GM12878 (cell line): ENCODE data around the gene LIMCH1. TPM values are rescaled to one million over a fixed set of nuclear protein-coding genes. Genes with fewer than 3 reads are reported as not detected.

Experiments
- ATAC-seq: fragments of 200-7000 bp; cut with Tn5 transposase; 3 replicates; pipeline ENCODE4 v1.9.1; 2020; ENCODE audit warnings: mild to moderate bottlenecking, moderate library complexity
- BruUV-seq: library from RNA; stranded (reverse); fragments of 400-500 nt; replicated peaks from 2 replicates; lab custom pipeline; 2021; lab: Mats Ljungman, UMichigan
- CTCF ChIA-PET: fragments of 300-600 bp; sonication (Branson Sonifier 250); formaldehyde crosslinking; extraction: SDS; loops from one replicate; lab custom pipeline; 2021; ENCODE audit warnings: inconsistent platforms; lab: Yijun Ruan, JAX
- POLR2A ChIA-PET: fragments of 350-600 bp; formaldehyde crosslinking; extraction: SDS; loops from one replicate; lab custom pipeline; 2021; ENCODE audit warnings: inconsistent platforms; lab: Charles Lee
- RAD21 ChIA-PET: fragments of 300-600 bp; sonication (Branson Sonifier 250); formaldehyde crosslinking; loops from one replicate; lab custom pipeline; 2023; ENCODE audit warnings: antibody characterized with exemption; ENCODE audit not compliant: unreplicated experiment; lab: Charles Lee
- SMC1A ChIA-PET: fragments of 300-600 bp; sonication (Branson Sonifier 250); formaldehyde crosslinking; loops from one replicate; lab custom pipeline; 2023; ENCODE audit not compliant: unreplicated experiment, uncharacterized antibody; lab: Charles Lee
- DNase-seq: peaks from one replicate; pipeline ENCODE4 v3.0.0-alpha.2; 2011; ENCODE audit warnings: low read depth, low spot score
- FAIRE-seq: peaks from 3 replicates; lab custom pipeline; 2011; peaks lifted over from hg19 to GRCh38; lab: Jason Lieb, UNC
- H2AFZ ChIP-seq: 2 replicates; pipeline ENCODE4 v1.6.0; 2011; ENCODE audit warnings: low read depth, low read length, control low read depth; ENCODE audit not compliant: control insufficient read depth
- H3K27ac ChIP-seq: 2 replicates; pipeline ENCODE4 v1.5.1; 2011; ENCODE audit warnings: control low read depth; ENCODE audit not compliant: control insufficient read depth, insufficient read depth
- H3K27me3 ChIP-seq, 2 experiments: replicated peaks in 1 of 2; 2 replicates each; pipeline versions ENCODE4 v1.6.0 to v1.6.1; 2011; ENCODE audit warnings: low read length in 1 of 2; ENCODE audit not compliant: control insufficient read depth in 2 of 2, insufficient read depth in 2 of 2
- H3K36me3 ChIP-seq, 2 experiments: 2 replicates each; pipeline ENCODE4 v1.5.1; 2011; ENCODE audit warnings: low read length in 1 of 2; ENCODE audit not compliant: control insufficient read depth in 2 of 2, insufficient read depth in 2 of 2
- H3K4me1 ChIP-seq: 2 replicates; pipeline ENCODE4 v1.6.1; 2011; ENCODE audit warnings: mild to moderate bottlenecking, low read length, moderate library complexity, mixed read lengths; ENCODE audit not compliant: control insufficient read depth, insufficient read depth
- H3K4me2 ChIP-seq: 2 replicates; pipeline ENCODE4 v1.6.0; 2011; ENCODE audit warnings: control low read depth; ENCODE audit not compliant: control insufficient read depth, insufficient read depth
- H3K4me3 ChIP-seq: fragments of 200-600 bp; sonication (generic); 2 replicates; pipeline ENCODE4 v1.5.1; 2016
- H3K79me2 ChIP-seq: 2 replicates; pipeline ENCODE4 v1.6.0; 2011; ENCODE audit warnings: low read length; ENCODE audit not compliant: control insufficient read depth, insufficient read depth
- H3K9ac ChIP-seq: 2 replicates; pipeline ENCODE4 v1.8.0; 2011; ENCODE audit warnings: low read length, control low read depth, mixed read lengths; ENCODE audit not compliant: control insufficient read depth, insufficient read depth
- H3K9me3 ChIP-seq: replicated peaks from 3 replicates; pipeline ENCODE4 v1.5.1; 2011; ENCODE audit warnings: mild to moderate bottlenecking, low read length; ENCODE audit not compliant: control insufficient read depth, insufficient read depth
- H4K20me1 ChIP-seq: 2 replicates; pipeline ENCODE4 v1.6.0; 2011; ENCODE audit not compliant: control insufficient read depth, insufficient read depth
- BACH1 ChIP-seq: fragments of 450-650 bp; IDR thresholded peaks from 2 replicates; pipeline ENCODE4 v1.6.1; 2017; ENCODE audit warnings: mild to moderate bottlenecking, borderline replicate concordance
- CHD2 ChIP-seq: IDR thresholded peaks from 2 replicates; pipeline ENCODE4 v1.6.1; 2011; ENCODE audit warnings: low read depth, low read length, improper control_type of control experiment, borderline replicate concordance
- CHD4 ChIP-seq: fragments of 200-600 bp; sonication (generic); IDR thresholded peaks from 2 replicates; pipeline ENCODE4 v1.6.1; 2016; ENCODE audit warnings: mild to moderate bottlenecking
- E2F4 ChIP-seq: IDR thresholded peaks from 2 replicates; pipeline ENCODE4 v1.6.1; 2012; ENCODE audit warnings: low read depth, low read length, improper control_type of control experiment
- EP300 ChIP-seq, 2 experiments: fragments of 150-350 bp in 1 of 2; IDR thresholded peaks; 2 replicates each; pipeline ENCODE4 v1.6.1; 2011 to 2012; ENCODE audit warnings: low read depth in 2 of 2, low read length in 2 of 2, borderline replicate concordance in 1 of 2, improper control_type of control experiment in 1 of 2, inconsistent platforms in 1 of 2; ENCODE audit not compliant: control insufficient read depth in 1 of 2
- ETV6 ChIP-seq, 2 experiments: fragments of 450-650 bp in 1 of 2; IDR thresholded peaks in 1 of 2; conservative IDR thresholded peaks in 1 of 2; 2 replicates each; pipeline ENCODE4 v1.6.1; 2014; ENCODE audit warnings: antibody characterized with exemption in 1 of 2, borderline replicate concordance in 1 of 2, low read depth in 1 of 2, mild to moderate bottlenecking in 1 of 2, moderate library complexity in 1 of 2
- FOXK2 ChIP-seq: fragments of 450-650 bp; IDR thresholded peaks from 2 replicates; pipeline ENCODE4 v1.6.1; 2017; ENCODE audit warnings: mild to moderate bottlenecking, moderate library complexity
- HDAC6 ChIP-seq: fragments of 200-600 bp; sonication (generic); IDR thresholded peaks from one replicate; pipeline ENCODE4 v1.8.0; 2017; ENCODE audit warnings: antibody characterized with exemption; ENCODE audit not compliant: unreplicated experiment
- KDM1A ChIP-seq: fragments of 200-600 bp; sonication (generic); IDR thresholded peaks from 2 replicates; pipeline ENCODE4 v1.6.1; 2016; ENCODE audit warnings: borderline replicate concordance
- NBN ChIP-seq: fragments of 450-650 bp; IDR thresholded peaks from 2 replicates; pipeline ENCODE4 v1.6.1; 2016
- NFYA ChIP-seq: IDR thresholded peaks from 2 replicates; pipeline ENCODE4 v1.6.1; 2011; ENCODE audit warnings: low read depth, mild to moderate bottlenecking, low read length, improper control_type of control experiment, borderline replicate concordance
- PAX8 ChIP-seq: fragments of 450-650 bp; IDR thresholded peaks from 2 replicates; pipeline ENCODE4 v1.6.1; 2017; ENCODE audit warnings: mild to moderate bottlenecking, moderate library complexity
- POLR2AphosphoS5 ChIP-seq: IDR thresholded peaks from 2 replicates; pipeline ENCODE4 v1.6.1; 2011; ENCODE audit warnings: mild to moderate bottlenecking, low read length, inconsistent platforms
- RUNX3 ChIP-seq: IDR thresholded peaks from 2 replicates; pipeline ENCODE4 v1.6.1; 2012; ENCODE audit warnings: low read length, inconsistent platforms
- SP1 ChIP-seq: IDR thresholded peaks from one replicate; pipeline ENCODE4 v1.6.1; 2011; ENCODE audit warnings: low read depth, low read length
- USF2 ChIP-seq: IDR thresholded peaks from 2 replicates; pipeline ENCODE4 v1.6.1; 2011; ENCODE audit warnings: low read depth, low read length, improper control_type of control experiment, borderline replicate concordance
- ZNF207 ChIP-seq: fragments of 450-650 bp; IDR thresholded peaks from 2 replicates; pipeline ENCODE4 v1.6.1; 2014; ENCODE audit warnings: antibody characterized with exemption, mild to moderate bottlenecking, borderline replicate concordance
- WGBS: methylation state at CpG from one replicate; pipeline ENCODE4 v1.1.6; 2016; ENCODE audit warnings: low lambda C conversion rate; ENCODE audit not compliant: insufficient replicate concordance, insufficient coverage; ENCODE audit errors: missing lambda C conversion rate; 5-methylcytosine and 5-hydroxymethylcytosine counted together
- in situ Hi-C: fragments of 300-500 bp; cut with MboI; formaldehyde crosslinking; loops from 9 replicates; pipeline ENCODE4 v1.14.3; 2018; ENCODE audit warnings: mixed read lengths
- intact Hi-C: fragments of 100-400 bp; cut with micrococcal nuclease; formaldehyde crosslinking; loops from one replicate; pipeline ENCODE4 v1.14.2; 2022; ENCODE audit not compliant: unreplicated experiment
- polyA plus RNA-seq, 11 experiments: library from polyadenylated mRNA; depleted of rRNA in 4 of 11; unstranded in 6 of 11; stranded (reverse) in 5 of 11; fragments of >200 nt; fragmentation: Nextera tagmentation in 4 of 11; fragmentation: Illumina TruSeq in 1 of 11; extraction: Ambion mirVana in 4 of 11; extraction: Trizol in 1 of 11; gene quantifications; 1 replicate in 1 of 11; 2 replicates in 10 of 11; pipeline versions ENCODE4 v1.2.1 to v1.2.3, GENCODE V29; 2011 to 2016; ENCODE audit warnings: inconsistent platforms in 2 of 11, missing spikeins in 2 of 11, low read depth in 1 of 11
- total RNA-seq, 4 experiments: library from RNA; depleted of rRNA in 3 of 4; stranded (reverse); fragments of >200 nt in 3 of 4; fragmentation: Illumina TruSeq in 1 of 4; extraction: Trizol in 1 of 4; gene quantifications; 2 replicates each; pipeline versions ENCODE4 v1.2.1 to v1.2.3, GENCODE V29; 2013 to 2021

The LIMCH1 gene
- total and polyA plus RNA-seq, 10 of the 15 experiments (the other 5 are each of a cell fraction or from before 2014, with no cell fraction given): 0.07 to 0.15 TPM; not detected in 8

GRCh38 chr4:41575207-41575606 lies 37.2 kb downstream of the LIMCH1 start (continued):
- TF ChIP-seq USF2 (no peak), NBN (no peak), KDM1A (no peak), ZNF207 (no peak)

GRCh38 chr4:41575665-41576064 lies 37.7 kb downstream of the LIMCH1 start:
- ChIA-PET POLR2A (no interaction called here), CTCF (no interaction called here), RAD21 (no interaction called here), SMC1A (no interaction called here)
- Histone ChIP-seq H3K4me2 (no peak overlapping the region), H3K27me3 (no peaks in the 10 kb centered on the region), H3K9ac (no peak overlapping the region), H3K4me3 (no peak overlapping the region), H2AFZ (no peak overlapping the region), H3K4me1 (no peaks in the 10 kb centered on the region), H3K79me2 (no peaks in the 10 kb centered on the region), H3K36me3 (no peaks in the 10 kb centered on the region), H3K9me3 (no peaks in the 10 kb centered on the region), H4K20me1 (no peaks in the 10 kb centered on the region), H3K27ac (no peak overlapping the region)
- FAIRE-seq: no peak
- in situ Hi-C loops (no loop called here), intact Hi-C loops (no loop called here)
- TF ChIP-seq E2F4: no peak
- TF ChIP-seq EP300 (IDR thresholded peaks at IDR 0.05; ENCODE audit: borderline replicate concordance in 1 of 2, control insufficient read depth in 1 of 2, low read depth in 2 of 2, low read length in 2 of 2): no peak
- TF ChIP-seq NFYA: no peak
- TF ChIP-seq BACH1: no peak
- TF ChIP-seq RUNX3: no peak
- TF ChIP-seq SP1: no peak
- TF ChIP-seq HDAC6: no peak
- TF ChIP-seq POLR2AphosphoS5: no peak
- no peak for TF ChIP-seq ETV6 (conservative IDR thresholded peaks at IDR 0.05 in 1 of 2, IDR thresholded peaks at IDR 0.05 in 1 of 2; ENCODE audit: borderline replicate concordance in 1 of 2, low read depth in 1 of 2)
- no peak for TF ChIP-seq FOXK2
- TF ChIP-seq CHD2: no peak
- TF ChIP-seq PAX8: no peak
- TF ChIP-seq CHD4: no peak
- BruUV-seq: no TSS peak
- DNase-seq: no peak
- WGBS: 52% methylated on average over 1 of the region's 1 CpG
- no peak for ATAC-seq
